Activated naive CD8-positive, alpha-beta T cell treated with anti-CD3 and anti-CD28 coated beads, Interleukin-2, amount 50 U/mL, for 24 hours (primary cell): ENCODE results near the gene PRKAG1.

Experiments
- ATAC-seq: fragments of 150-1000 bp; cut with Tn5 transposase; one replicate; pipeline ENCODE4 v1.10.0; 2021
- DNase-seq: peaks from one replicate; pipeline ENCODE4 v3.0.0; 2021
- H3K27ac Mint-ChIP-seq: one replicate; pipeline ENCODE4 v1.8.0; 2021; ENCODE audit warnings: mild to moderate bottlenecking, mixed read lengths
- H3K27me3 Mint-ChIP-seq: one replicate; pipeline ENCODE4 v1.8.0; 2021; ENCODE audit warnings: mixed read lengths
- H3K36me3 Mint-ChIP-seq: one replicate; pipeline ENCODE4 v1.8.0; 2021; ENCODE audit warnings: low read depth, mixed read lengths
- H3K4me1 Mint-ChIP-seq: one replicate; pipeline ENCODE4 v1.8.0; 2021; ENCODE audit warnings: mixed read lengths
- H3K4me3 Mint-ChIP-seq: one replicate; pipeline ENCODE4 v1.8.0; 2021; ENCODE audit warnings: mild to moderate bottlenecking, moderate library complexity, mixed read lengths
- H3K9me3 Mint-ChIP-seq: one replicate; pipeline ENCODE4 v1.8.0; 2021; ENCODE audit warnings: mixed read lengths

Gene PRKAG1

DNA sequence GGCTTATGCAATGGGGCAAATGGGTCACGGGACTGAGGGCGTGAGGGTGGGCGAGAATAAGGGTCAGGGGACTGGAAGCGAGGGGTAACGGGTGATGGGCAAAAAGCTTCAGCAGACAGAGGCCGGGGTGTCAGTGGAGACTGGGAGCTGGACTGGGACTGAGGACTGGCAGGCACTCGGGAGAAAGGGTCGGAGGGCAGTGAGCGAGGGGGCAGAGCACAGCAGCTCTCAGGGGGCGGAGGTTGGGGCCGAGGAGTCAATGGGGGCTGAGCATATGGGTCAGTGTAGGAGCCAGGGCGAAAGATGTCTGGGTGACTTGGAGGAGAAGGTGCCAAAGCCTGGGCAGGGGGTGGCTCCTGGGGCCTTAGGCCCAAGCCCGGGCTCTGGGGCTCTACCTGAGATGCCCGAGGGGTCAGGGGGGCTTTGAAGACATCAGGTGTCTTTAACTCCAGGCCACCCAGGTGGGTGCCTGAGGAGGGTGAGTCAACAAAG, 21.8 kb upstream of the PRKAG1 start:
- H3K27ac Mint-ChIP-seq: no peak overlapping the region
- H3K9me3 Mint-ChIP-seq: no peaks in the 10 kb centered on the region
- ATAC-seq (no peak), DNase-seq (no peak)
- H3K4me3 Mint-ChIP-seq: no peak overlapping the region
- peaks cover 24% of the 10 kb centered on the region for H3K36me3 Mint-ChIP-seq
- peaks cover 2% of the 10 kb centered on the region for H3K4me1 Mint-ChIP-seq
- no peaks in the 10 kb centered on the region for H3K27me3 Mint-ChIP-seq

DNA sequence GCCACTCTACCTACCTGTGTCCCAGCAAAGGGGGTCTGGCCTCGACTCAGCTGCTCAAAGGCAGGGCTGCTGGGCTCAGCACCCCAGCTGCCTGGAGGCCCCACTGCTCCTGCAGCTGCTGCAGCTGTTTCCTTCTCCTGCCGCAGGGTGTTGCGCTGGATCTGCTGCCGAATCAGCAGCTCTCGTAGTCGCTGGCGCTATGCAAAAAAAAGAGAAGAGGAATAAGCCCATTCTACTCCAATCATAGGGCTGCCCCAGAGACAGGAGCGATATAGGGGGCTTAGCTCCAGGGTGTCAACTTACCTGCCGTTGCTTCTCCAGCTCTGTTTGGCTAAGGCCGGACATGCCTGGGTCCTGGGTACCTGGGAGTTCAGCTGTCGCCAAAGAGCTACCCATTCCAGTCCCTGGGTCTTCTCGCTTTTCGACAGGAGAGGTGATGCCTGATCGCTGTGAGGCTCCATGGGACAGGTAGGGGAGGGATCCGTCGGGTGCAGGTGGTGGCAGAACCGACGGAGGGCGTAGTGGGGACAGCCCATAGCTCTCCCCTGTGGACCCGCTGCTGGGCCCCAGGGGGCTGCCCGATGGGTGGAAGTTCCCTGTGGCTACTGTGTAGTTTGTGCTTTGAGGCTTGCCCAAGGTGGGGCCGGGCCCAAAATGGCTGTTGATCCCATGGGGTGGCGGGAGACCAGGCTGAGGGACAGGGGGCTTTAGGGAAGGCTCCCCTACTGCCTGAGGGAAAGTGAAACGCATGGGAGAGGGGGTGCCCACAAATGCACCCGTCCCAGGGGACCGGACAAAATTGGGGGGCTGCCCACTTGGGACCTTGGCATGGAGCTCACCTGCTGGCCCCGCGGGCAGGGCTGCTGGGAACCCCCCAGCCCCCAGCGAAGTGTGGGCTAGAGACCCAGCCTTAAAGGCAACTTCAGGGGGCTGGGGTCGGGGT, 21.1 kb upstream of the PRKAG1 start:
- H3K4me3 Mint-ChIP-seq: no peak overlapping the region
- ATAC-seq (no peak), DNase-seq (no peak)
- H3K9me3 Mint-ChIP-seq: no peaks in the 10 kb centered on the region
- H3K27ac Mint-ChIP-seq: no peak overlapping the region
- H3K36me3 Mint-ChIP-seq: peaks cover 23% of the 10 kb centered on the region
- H3K4me1 Mint-ChIP-seq: peaks cover 2% of the 10 kb centered on the region
- no peaks in the 10 kb centered on the region for H3K27me3 Mint-ChIP-seq

GRCh38 chr12:49038291-49038955, 19.8 kb upstream of the PRKAG1 start:
- H3K9me3 Mint-ChIP-seq: no peaks in the 10 kb centered on the region
- no peak overlapping the region for H3K4me3 Mint-ChIP-seq

DNA sequence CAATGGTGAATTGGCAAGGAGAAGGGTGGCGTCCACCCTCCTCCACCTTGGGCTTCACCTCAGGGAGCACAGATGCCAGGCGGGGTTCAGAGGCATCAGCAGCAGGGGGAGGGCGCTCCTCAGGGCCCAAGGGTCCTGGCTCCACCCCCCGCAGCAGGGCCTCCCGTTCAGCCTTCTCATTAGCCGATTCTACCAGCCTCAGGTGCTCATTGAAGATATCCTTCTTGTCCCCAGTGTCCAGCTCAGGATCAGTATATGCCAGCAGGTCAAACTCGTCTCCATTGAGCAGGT, 19.3 kb upstream of the PRKAG1 start:
- H3K9me3 Mint-ChIP-seq: no peaks in the 10 kb centered on the region
- peaks cover 10% of the 10 kb centered on the region for H3K36me3 Mint-ChIP-seq
- ATAC-seq (no peak), DNase-seq (no peak)
- H3K4me3 Mint-ChIP-seq: no peak overlapping the region
- no peak overlapping the region for H3K27ac Mint-ChIP-seq
- H3K27me3 Mint-ChIP-seq: no peaks in the 10 kb centered on the region
- H3K4me1 Mint-ChIP-seq: no peaks in the 10 kb centered on the region

More at GRCh38 chr12:49038291-49038955, 19.8 kb upstream of the PRKAG1 start:
- H3K4me1 Mint-ChIP-seq: no peaks in the 10 kb centered on the region
- H3K27ac Mint-ChIP-seq: no peak overlapping the region
- peaks cover 15% of the 10 kb centered on the region for H3K36me3 Mint-ChIP-seq
- ATAC-seq: no peak
- no peak for DNase-seq
- no peaks in the 10 kb centered on the region for H3K27me3 Mint-ChIP-seq

GRCh38 chr12:49037111-49037946, 18.8 kb upstream of the PRKAG1 start:
- Mint-ChIP-seq H3K27ac (no peak overlapping the region), H3K27me3 (no peaks in the 10 kb centered on the region), H3K4me1 (no peaks in the 10 kb centered on the region), H3K4me3 (no peak overlapping the region), H3K9me3 (no peaks in the 10 kb centered on the region), H3K36me3 (peaks cover 11% of the 10 kb centered on the region)
- ATAC-seq: no peak
- no peak for DNase-seq

DNA sequence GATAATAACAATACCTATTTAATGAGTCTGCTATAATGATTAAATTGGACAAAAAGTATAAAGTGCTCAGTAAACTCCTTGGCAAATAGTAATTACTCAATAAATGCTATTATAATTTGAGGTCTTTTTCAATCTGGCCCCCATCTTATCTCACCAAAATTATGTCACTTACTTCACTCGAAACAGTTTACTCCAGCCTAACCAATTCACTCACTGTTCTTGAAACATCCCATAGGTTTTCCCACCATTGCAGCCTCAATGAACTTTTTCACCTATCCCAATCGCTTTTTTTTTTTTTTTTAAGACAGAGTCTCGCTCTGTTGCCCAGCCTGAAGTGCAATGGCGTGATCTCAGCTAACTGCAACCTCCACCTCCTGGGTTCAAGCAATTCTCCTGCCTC, 17.5 kb upstream of the PRKAG1 start:
- Mint-ChIP-seq H3K36me3 (peaks cover 12% of the 10 kb centered on the region), H3K9me3 (no peaks in the 10 kb centered on the region), H3K4me3 (no peak overlapping the region), H3K27ac (no peak overlapping the region), H3K27me3 (no peaks in the 10 kb centered on the region), H3K4me1 (no peaks in the 10 kb centered on the region)
- no peak for DNase-seq
- no peak for ATAC-seq

GRCh38 chr12:49034286-49034622, 15.7 kb upstream of the PRKAG1 start:
- Mint-ChIP-seq H3K4me1 (no peaks in the 10 kb centered on the region), H3K4me3 (no peak overlapping the region), H3K27ac (no peak overlapping the region), H3K36me3 (peaks cover 23% of the 10 kb centered on the region), H3K9me3 (no peaks in the 10 kb centered on the region), H3K27me3 (no peaks in the 10 kb centered on the region)
- DNase-seq (no peak), ATAC-seq (no peak)

DNA sequence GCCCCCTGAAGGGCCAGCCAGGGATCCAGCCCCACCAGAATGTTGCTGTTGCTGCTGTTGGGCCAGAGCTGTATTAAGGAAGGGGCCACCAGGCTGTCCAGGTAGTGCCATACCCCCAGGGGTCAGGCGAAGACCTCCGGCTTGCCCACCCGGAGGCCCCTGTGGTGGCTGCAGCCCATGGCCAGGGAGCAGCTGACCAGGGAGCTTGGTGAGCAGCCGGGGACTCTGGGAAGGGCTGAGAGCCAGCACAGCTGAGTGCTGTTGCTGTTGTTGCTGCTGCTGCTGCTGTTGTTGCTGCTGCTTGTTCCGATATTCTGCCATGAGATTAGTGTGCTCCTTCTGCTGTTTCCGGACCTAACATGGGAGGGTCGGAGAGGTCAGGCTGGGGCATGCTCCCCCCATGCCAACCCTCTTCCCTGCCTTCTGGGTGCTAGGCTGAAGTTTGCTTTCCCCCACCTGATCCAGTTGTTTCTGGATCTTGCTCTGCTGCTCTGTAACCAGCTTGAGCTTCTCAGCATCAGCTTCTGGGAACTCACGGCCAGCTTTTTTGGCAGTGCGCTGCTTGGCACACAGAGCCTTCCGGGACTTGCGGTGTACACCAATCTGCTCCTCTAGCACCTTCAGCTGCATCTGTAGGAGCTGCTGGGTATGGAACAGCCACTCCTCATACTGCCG, 15.2 kb upstream of the PRKAG1 start:
- H3K4me1 Mint-ChIP-seq: no peaks in the 10 kb centered on the region
- H3K27me3 Mint-ChIP-seq: no peaks in the 10 kb centered on the region
- H3K36me3 Mint-ChIP-seq: peaks cover 26% of the 10 kb centered on the region
- H3K27ac Mint-ChIP-seq: no peak overlapping the region
- DNase-seq (no peak), ATAC-seq (no peak)
- H3K4me3 Mint-ChIP-seq: no peak overlapping the region
- H3K9me3 Mint-ChIP-seq: no peaks in the 10 kb centered on the region

DNA sequence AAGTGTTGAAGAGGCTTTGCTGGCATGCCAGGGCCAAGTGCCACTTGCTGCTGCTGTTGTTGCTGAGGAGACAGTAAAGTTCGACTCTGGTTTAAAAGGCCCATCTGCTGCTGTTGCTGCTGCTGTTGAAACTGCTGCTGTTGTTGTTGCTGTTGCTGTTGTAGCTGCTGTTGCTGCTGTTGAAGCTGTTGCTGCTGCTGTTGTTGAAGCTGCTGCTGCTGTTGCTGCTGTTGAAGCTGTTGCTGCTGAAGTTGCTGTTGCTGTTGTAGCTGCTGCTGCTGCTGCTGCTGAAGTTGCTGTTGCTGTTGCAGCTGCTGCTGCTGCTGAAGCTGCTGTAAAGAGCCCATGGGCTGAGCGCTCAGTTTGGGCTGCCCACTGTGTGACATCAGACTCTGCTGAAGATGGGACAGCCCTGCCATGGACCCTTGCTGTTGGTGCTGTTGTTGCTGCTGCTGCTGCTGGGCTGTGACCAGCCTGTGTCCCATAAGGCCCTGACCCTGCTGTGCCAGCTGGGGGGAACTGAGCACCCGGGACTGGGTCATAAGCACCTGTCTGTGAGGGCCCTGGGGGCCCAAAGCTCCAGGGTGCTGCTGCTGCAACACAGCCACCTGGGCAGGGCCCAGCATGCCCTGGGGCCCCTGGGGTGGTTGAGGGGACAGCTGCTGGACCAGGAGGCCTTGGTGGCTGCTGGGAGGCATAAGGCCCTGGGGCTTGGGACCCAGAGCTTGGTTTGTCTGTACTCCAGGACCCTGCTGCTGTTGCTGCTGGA, 14.3 kb upstream of the PRKAG1 start:
- ATAC-seq (no peak), DNase-seq (no peak)
- peaks cover 34% of the 10 kb centered on the region for H3K36me3 Mint-ChIP-seq
- no peaks in the 10 kb centered on the region for H3K4me1 Mint-ChIP-seq
- H3K27me3 Mint-ChIP-seq: no peaks in the 10 kb centered on the region
- H3K9me3 Mint-ChIP-seq: no peaks in the 10 kb centered on the region
- no peak overlapping the region for H3K4me3 Mint-ChIP-seq
- no peak overlapping the region for H3K27ac Mint-ChIP-seq

DNA sequence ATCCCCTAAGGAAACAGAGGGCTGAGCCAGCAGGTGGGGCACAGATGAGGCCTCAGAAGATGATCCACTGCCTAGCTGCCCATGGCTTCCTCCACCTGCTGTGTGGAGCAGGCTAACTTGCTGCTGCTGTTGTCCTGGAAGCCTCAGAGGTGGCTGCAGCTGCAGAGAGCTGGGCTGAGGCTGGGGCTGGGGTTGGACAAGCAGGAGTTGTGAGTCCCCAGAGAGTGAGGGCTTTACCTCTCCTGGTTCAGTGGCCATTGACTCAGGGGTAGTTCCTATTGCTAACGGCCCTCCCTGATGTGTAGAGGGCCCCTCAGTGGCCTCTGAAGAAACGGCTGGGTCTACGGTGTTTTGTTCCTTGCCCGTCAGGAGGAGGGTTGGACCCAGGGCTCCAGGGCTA, 13.7 kb upstream of the PRKAG1 start:
- no peaks in the 10 kb centered on the region for H3K27me3 Mint-ChIP-seq
- ATAC-seq (no peak), DNase-seq (no peak)
- H3K9me3 Mint-ChIP-seq: no peaks in the 10 kb centered on the region
- H3K27ac Mint-ChIP-seq: no peak overlapping the region
- H3K4me3 Mint-ChIP-seq: no peak overlapping the region
- H3K4me1 Mint-ChIP-seq: no peaks in the 10 kb centered on the region
- H3K36me3 Mint-ChIP-seq: peaks cover 38% of the 10 kb centered on the region

DNA sequence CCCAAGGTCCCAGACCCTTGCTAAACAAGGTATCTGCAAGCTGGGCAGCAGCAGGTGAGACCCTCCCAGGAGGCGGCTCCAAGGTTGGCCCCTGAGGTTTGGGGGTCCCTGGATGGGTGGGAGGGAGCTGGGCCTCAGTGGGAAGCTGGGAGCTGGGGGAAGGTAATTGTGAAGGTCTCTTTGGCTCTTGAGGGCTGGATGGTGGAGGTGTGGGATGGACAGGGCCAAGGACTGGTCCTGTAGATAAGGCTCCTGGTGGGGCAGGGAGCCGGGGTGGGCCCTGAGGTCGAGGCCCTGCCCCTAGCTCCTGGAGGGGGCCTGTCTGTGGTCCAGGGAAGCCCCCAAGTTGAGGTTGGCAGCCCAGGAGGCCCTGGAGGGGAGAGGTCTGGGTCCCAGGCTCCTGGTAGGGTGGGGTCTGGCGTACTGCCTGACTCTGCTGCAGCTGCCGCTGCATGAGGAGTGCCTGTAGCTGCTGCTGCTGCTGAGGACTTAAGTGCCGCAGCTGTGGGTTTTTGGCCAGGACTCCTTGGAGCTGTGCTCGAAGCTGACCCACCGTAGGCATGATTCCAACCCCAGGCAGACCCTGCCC, 13.1 kb upstream of the PRKAG1 start:
- H3K4me3 Mint-ChIP-seq: no peak overlapping the region
- no peak overlapping the region for H3K27ac Mint-ChIP-seq
- H3K27me3 Mint-ChIP-seq: no peaks in the 10 kb centered on the region
- no peaks in the 10 kb centered on the region for H3K4me1 Mint-ChIP-seq
- H3K9me3 Mint-ChIP-seq: no peaks in the 10 kb centered on the region
- H3K36me3 Mint-ChIP-seq: peaks cover 35% of the 10 kb centered on the region
- DNase-seq (no peak), ATAC-seq (no peak)

GRCh38 chr12:49030714-49031572, 12.4 kb upstream of the PRKAG1 start:
- no peak overlapping the region for H3K27ac Mint-ChIP-seq

DNA sequence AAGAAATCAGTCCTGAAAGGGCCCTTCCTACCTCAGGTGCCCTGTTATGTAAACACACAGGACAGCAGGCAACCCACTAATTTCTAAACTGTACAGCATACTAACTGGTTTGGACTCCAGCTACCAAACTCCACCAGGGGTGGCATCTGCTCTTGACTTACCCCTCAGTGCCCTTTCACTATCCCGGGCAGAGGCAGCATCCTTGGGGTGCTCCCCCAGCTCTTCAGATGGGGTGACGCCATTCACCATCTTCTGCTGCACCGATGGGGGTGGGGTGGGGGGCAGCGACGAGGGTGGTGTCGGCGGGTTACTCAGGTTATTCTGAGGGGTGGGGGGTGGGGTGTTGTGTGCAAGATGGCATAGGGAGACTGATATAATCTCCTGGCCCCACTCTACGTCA, 11.5 kb upstream of the PRKAG1 start:
- peaks cover 44% of the 10 kb centered on the region for H3K36me3 Mint-ChIP-seq
- ATAC-seq: no peak

More at GRCh38 chr12:49030714-49031572, 12.4 kb upstream of the PRKAG1 start:
- no peak for ATAC-seq
- Mint-ChIP-seq H3K4me1 (no peaks in the 10 kb centered on the region), H3K9me3 (no peaks in the 10 kb centered on the region), H3K4me3 (no peak overlapping the region), H3K36me3 (peaks cover 38% of the 10 kb centered on the region), H3K27me3 (no peaks in the 10 kb centered on the region)
- no peak for DNase-seq

More for the DNA sequence above, 11.5 kb upstream of the PRKAG1 start:
- Mint-ChIP-seq H3K4me1 (no peaks in the 10 kb centered on the region), H3K4me3 (no peak overlapping the region), H3K27me3 (no peaks in the 10 kb centered on the region), H3K9me3 (no peaks in the 10 kb centered on the region), H3K27ac (no peak overlapping the region)
- DNase-seq: no peak
